Fibroblast of lung (primary cell): Measurements from ENCODE around the gene ARIH2.

Source experiments
- CTCF ChIP-seq, 2 donors: IDR thresholded peaks in 1 of 2; conservative IDR thresholded peaks in 1 of 2; 1 replicate in 1 of 2; 2 replicates in 1 of 2; pipeline ENCODE4 v1.5.1; 2011 to 2012; ENCODE audit warnings: low read length in 2 of 2, control low read depth in 1 of 2, inconsistent platforms in 1 of 2, low read depth in 1 of 2, mild to moderate bottlenecking in 1 of 2
- EZH2 ChIP-seq: IDR thresholded peaks from 2 replicates; pipeline ENCODE4 v1.5.1; 2012; ENCODE audit warnings: low read length, control low read depth, mild to moderate bottlenecking; ENCODE audit errors: missing control alignments

DNA sequence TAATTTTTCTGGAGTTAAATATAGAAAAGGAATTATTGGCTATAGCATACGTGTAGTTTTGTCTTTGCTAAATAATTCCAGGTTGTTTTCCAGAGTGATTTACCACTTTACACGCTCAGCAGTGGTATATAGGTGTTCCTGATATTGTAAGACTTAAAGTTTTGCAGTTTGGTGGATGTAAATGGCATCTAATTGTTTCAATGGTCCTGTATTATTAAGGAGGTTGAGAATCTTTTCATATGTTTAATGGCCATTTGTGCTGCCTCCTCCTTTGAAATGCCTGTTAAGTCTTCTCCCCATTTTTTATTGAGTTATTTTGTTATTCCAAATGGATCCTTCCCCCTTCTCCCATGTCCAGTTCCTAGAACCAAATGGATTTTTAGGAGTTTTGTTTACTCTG, 44.9 kb downstream of the ARIH2 start:
- TF ChIP-seq EZH2, result no peak
- TF ChIP-seq CTCF (conservative IDR thresholded peaks at IDR 0.05 in 1 of 2, IDR thresholded peaks at IDR 0.05 in 1 of 2; ENCODE audit: low read depth in 1 of 2, low read length in 2 of 2), result no peak
